ENCODE data around the gene DNM1.

The DNM1 gene

GRCh38 chr9:128280084-128280622 lies 77.0 kb downstream of the DNM1 start:
- DNase-seq: no peak

GRCh38 chr9:128282500-128282899 lies 79.3 kb downstream of the DNM1 start:
- no peak for DNase-seq

GRCh38 chr9:128285033-128285784 lies 82.0 kb downstream of the DNM1 start:
- no peak for DNase-seq

- DNase-seq: no peak
Observed at GRCh38 chr9:128286440-128286839, 83.3 kb downstream of the DNM1 start.

- DNase-seq: no peak
Observed at GRCh38 chr9:128288273-128289004, 85.3 kb downstream of the DNM1 start.

GRCh38 chr9:128292009-128292408 lies 88.8 kb downstream of the DNM1 start:
- DNase-seq: no peak

- no peak for DNase-seq
Observed at GRCh38 chr9:128293091-128293490, 89.9 kb downstream of the DNM1 start.

GRCh38 chr9:128294142-128294541 lies 91.0 kb downstream of the DNM1 start:
- DNase-seq: no peak

- DNase-seq: no peak
Observed at GRCh38 chr9:128296340-128297220, 93.4 kb downstream of the DNM1 start.

- DNase-seq: no peak
Observed at GRCh38 chr9:128297221-128297773, 94.1 kb downstream of the DNM1 start.

GRCh38 chr9:128298535-128299482 lies 95.6 kb downstream of the DNM1 start:
- no peak for DNase-seq

- no peak for DNase-seq
Observed at GRCh38 chr9:128304136-128304970, 101.2 kb downstream of the DNM1 start.
